ENCODE measurements around the gene MAN1C1.

DNA sequence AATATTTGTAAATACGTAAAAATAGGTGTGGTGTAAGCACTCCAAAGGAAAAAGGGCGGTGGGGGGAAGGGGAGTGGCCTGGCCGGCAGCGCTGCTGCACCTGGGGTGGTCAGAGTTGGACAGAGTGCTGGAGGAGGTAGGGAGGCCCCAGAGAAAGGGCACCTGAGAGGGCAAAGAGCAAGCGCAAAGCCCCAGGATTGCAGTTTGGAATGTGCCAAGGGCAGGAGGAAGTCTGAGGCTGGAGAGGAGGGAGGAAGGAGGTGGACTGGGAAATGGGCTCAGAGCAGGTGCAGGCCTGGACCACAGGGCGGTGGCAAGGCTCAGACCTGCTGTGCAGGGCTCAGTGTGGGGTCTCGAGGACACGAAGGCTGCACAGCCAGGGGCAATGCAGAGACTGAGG, 42.6 kb upstream of the MAN1C1 start:
- TF ChIP-seq TEAD4 (CRISPR knock-in tag; IDR thresholded peaks at IDR 0.05) (no peak), ZNF671 (CRISPR knock-in tag; IDR thresholded peaks at IDR 0.05) (no peak)
- TF ChIP-seq, protein P1, sequence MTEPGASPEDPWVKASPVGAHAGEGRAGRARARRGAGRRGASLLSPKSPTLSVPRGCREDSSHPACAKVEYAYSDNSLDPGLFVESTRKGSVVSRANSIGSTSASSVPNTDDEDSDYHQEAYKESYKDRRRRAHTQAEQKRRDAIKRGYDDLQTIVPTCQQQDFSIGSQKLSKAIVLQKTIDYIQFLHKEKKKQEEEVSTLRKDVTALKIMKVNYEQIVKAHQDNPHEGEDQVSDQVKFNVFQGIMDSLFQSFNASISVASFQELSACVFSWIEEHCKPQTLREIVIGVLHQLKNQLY (CRISPR knock-in tag; IDR thresholded peaks at IDR 0.05): no peak
- TF ChIP-seq, protein P2, sequence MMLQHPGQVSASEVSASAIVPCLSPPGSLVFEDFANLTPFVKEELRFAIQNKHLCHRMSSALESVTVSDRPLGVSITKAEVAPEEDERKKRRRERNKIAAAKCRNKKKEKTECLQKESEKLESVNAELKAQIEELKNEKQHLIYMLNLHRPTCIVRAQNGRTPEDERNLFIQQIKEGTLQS (CRISPR knock-in tag; conservative IDR thresholded peaks at IDR 0.05): no peak
- TF ChIP-seq, protein P3, sequence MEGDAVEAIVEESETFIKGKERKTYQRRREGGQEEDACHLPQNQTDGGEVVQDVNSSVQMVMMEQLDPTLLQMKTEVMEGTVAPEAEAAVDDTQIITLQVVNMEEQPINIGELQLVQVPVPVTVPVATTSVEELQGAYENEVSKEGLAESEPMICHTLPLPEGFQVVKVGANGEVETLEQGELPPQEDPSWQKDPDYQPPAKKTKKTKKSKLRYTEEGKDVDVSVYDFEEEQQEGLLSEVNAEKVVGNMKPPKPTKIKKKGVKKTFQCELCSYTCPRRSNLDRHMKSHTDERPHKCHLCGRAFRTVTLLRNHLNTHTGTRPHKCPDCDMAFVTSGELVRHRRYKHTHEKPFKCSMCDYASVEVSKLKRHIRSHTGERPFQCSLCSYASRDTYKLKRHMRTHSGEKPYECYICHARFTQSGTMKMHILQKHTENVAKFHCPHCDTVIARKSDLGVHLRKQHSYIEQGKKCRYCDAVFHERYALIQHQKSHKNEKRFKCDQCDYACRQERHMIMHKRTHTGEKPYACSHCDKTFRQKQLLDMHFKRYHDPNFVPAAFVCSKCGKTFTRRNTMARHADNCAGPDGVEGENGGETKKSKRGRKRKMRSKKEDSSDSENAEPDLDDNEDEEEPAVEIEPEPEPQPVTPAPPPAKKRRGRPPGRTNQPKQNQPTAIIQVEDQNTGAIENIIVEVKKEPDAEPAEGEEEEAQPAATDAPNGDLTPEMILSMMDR (IDR thresholded peaks at IDR 0.05): no peak

All from WTC11 (cell line).